ENCODE results near the gene IQSEC1.

DNA sequence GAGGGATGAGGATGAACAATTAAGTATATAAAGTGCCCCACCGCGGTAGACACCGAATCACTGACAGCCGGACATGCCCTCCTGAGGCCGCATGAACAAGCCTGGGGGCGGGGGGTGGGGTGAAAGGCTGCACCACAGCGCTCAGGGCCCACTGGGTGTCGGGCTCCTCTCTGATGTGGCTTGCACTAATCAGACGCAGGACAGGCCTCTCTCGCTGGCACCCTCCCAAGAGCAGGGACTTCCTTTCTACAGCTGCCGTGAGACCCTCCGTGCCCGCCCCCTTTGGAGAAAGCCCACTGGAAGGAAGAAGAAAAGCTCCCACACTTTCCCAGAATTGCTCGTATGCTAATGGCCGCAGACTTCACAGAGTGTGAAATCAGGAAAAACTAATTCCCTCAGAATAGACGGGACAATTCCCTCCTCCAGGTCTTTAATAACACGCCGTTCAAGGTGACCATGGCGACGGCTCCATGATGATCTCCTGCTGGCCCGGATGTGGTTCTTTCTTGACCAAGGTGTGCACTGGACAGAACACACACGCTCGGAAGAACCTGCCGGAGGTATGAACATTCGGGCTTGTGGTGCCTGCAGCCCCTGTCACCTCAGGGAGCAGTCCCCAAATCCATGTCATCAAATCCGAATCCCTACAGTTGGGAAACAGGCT is 32.0 kb downstream of the IQSEC1 start:
- TF ChIP-seq, protein P1, sequence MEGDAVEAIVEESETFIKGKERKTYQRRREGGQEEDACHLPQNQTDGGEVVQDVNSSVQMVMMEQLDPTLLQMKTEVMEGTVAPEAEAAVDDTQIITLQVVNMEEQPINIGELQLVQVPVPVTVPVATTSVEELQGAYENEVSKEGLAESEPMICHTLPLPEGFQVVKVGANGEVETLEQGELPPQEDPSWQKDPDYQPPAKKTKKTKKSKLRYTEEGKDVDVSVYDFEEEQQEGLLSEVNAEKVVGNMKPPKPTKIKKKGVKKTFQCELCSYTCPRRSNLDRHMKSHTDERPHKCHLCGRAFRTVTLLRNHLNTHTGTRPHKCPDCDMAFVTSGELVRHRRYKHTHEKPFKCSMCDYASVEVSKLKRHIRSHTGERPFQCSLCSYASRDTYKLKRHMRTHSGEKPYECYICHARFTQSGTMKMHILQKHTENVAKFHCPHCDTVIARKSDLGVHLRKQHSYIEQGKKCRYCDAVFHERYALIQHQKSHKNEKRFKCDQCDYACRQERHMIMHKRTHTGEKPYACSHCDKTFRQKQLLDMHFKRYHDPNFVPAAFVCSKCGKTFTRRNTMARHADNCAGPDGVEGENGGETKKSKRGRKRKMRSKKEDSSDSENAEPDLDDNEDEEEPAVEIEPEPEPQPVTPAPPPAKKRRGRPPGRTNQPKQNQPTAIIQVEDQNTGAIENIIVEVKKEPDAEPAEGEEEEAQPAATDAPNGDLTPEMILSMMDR (IDR thresholded peaks at IDR 0.05; ENCODE audit: insufficient read depth, low read depth, low read length), result no peak
- no peak for TF ChIP-seq EZH2 (IDR thresholded peaks at IDR 0.05; ENCODE audit: insufficient read depth, low read length)
